H1 (cell line): ENCODE data around the gene DGKH. TPM values are rescaled to one million over a fixed set of nuclear protein-coding genes. Genes with fewer than 3 reads are reported as not detected.
A peak's percentile ranks its signal among the peaks of the same experiment; 100 is the strongest.

ENCODE experiments used
- CTCF ChIA-PET: fragments of 300-600 bp; sonication (Branson Sonifier 250); formaldehyde crosslinking; loops from one replicate; lab custom pipeline; 2021; ENCODE audit not compliant: partially characterized antibody; lab: Charles Lee
- POLR2A ChIA-PET: fragments of 300-600 bp; sonication (Branson Sonifier 250); formaldehyde crosslinking; loops from one replicate; lab custom pipeline; 2021; ENCODE audit warnings: inconsistent platforms; ENCODE audit not compliant: partially characterized antibody; lab: Charles Lee
- DNase-seq, 2 experiments: peaks; one replicate each; pipeline versions ENCODE4 v3.0.0 to v3.0.0-alpha.2; 2010 to 2022; ENCODE audit warnings: low spot score in 2 of 2, low read depth in 1 of 2, mixed read lengths in 1 of 2
- FAIRE-seq: peaks from 2 replicates; lab custom pipeline; 2011; peaks lifted over from hg19 to GRCh38; lab: Jason Lieb, UNC
- H2AFZ ChIP-seq: 2 replicates; pipeline ENCODE4 v1.8.1; 2012; ENCODE audit warnings: low read length, inconsistent platforms
- H2AK5ac ChIP-seq: 2 replicates; pipeline ENCODE4 v1.6.1; 2013; ENCODE audit warnings: low read depth, low read length
- H2BK120ac ChIP-seq: replicated peaks from 2 replicates; pipeline ENCODE3; 2013; ENCODE audit warnings: low read depth, low read length, inconsistent platforms
- H2BK12ac ChIP-seq: 2 replicates; pipeline ENCODE4 v1.6.1; 2013; ENCODE audit warnings: low read depth, low read length
- H2BK15ac ChIP-seq: 2 replicates; pipeline ENCODE4 v1.6.1; 2013; ENCODE audit warnings: low read length
- H2BK20ac ChIP-seq: 2 replicates; pipeline ENCODE4 v1.6.1; 2013; ENCODE audit warnings: low read length
- H2BK5ac ChIP-seq: 2 replicates; pipeline ENCODE4 v1.6.1; 2013; ENCODE audit warnings: low read depth, low read length
- H3K14ac ChIP-seq: 2 replicates; pipeline ENCODE4 v1.6.1; 2013; ENCODE audit warnings: inconsistent platforms; ENCODE audit not compliant: insufficient read length
- H3K18ac ChIP-seq: 2 replicates; pipeline ENCODE4 v1.6.1; 2013; ENCODE audit warnings: low read length; ENCODE audit errors: extremely low read depth
- H3K23ac ChIP-seq: 2 replicates; pipeline ENCODE4 v1.6.1; 2013; ENCODE audit warnings: inconsistent platforms; ENCODE audit not compliant: insufficient read length
- H3K23me2 ChIP-seq: 2 replicates; pipeline ENCODE4 v1.6.1; 2013; ENCODE audit warnings: low read depth, low read length
- H3K27ac ChIP-seq: 2 replicates; pipeline ENCODE4 v1.6.1; 2011; ENCODE audit warnings: low read depth, low read length, inconsistent platforms
- H3K27me3 ChIP-seq, 4 experiments: replicated peaks in 1 of 4; 1 replicate in 1 of 4; 2 replicates in 3 of 4; pipeline versions ENCODE4 v1.6.1 to v1.8.1; 2011 to 2013; ENCODE audit warnings: low read length in 3 of 4, mild to moderate bottlenecking in 3 of 4, inconsistent platforms in 2 of 4, mixed read lengths in 2 of 4, moderate library complexity in 1 of 4; ENCODE audit not compliant: control insufficient read depth in 3 of 4, insufficient read depth in 3 of 4; ENCODE audit errors: extremely low read depth in 1 of 4
- H3K36me3 ChIP-seq, 4 experiments: 2 replicates each; pipeline versions ENCODE4 v1.6.1 to v1.8.1; 2011 to 2013; ENCODE audit warnings: mild to moderate bottlenecking in 4 of 4, low read length in 3 of 4, moderate library complexity in 2 of 4, control low read depth in 1 of 4, inconsistent platforms in 1 of 4; ENCODE audit not compliant: insufficient read depth in 4 of 4, control insufficient read depth in 2 of 4
- H3K4ac ChIP-seq: replicated peaks from 2 replicates; pipeline ENCODE3; 2013; ENCODE audit warnings: low read length, low read depth, mixed read lengths, inconsistent platforms; ENCODE audit not compliant: insufficient read length
- H3K4me1 ChIP-seq, 4 experiments: replicated peaks in 1 of 4; 1 replicate in 1 of 4; 2 replicates in 3 of 4; pipeline versions ENCODE4 v1.6.1 to v1.8.1; 2011 to 2013; ENCODE audit warnings: low read length in 3 of 4, inconsistent platforms in 2 of 4, mixed read lengths in 1 of 4; ENCODE audit not compliant: insufficient read depth in 4 of 4, control insufficient read depth in 3 of 4
- H3K4me2 ChIP-seq, 2 experiments: 2 replicates each; pipeline versions ENCODE4 v1.6.1 to v1.8.1; 2011 to 2013; ENCODE audit warnings: low read depth in 2 of 2, low read length in 2 of 2, control low read depth in 1 of 2, inconsistent platforms in 1 of 2, mild to moderate bottlenecking in 1 of 2; ENCODE audit not compliant: insufficient read depth in 1 of 2
- H3K4me3 ChIP-seq, 4 experiments: fragments of 200-600, 300-600 bp in 1 of 4; sonication (generic), shearing (Covaris generic), sonication (Bioruptor Twin) in 1 of 4; 2 replicates each; pipeline versions ENCODE4 v1.5.1 to v1.8.1; 2011 to 2016; ENCODE audit warnings: low read length in 4 of 4, low read depth in 3 of 4, control low read depth in 2 of 4, inconsistent platforms in 2 of 4, mild to moderate bottlenecking in 2 of 4, mixed read lengths in 1 of 4, moderate library complexity in 1 of 4; ENCODE audit not compliant: insufficient read depth in 2 of 4; ENCODE audit errors: extremely low read depth in 1 of 4
- H3K56ac ChIP-seq: replicated peaks from 2 replicates; pipeline ENCODE3; 2013; ENCODE audit warnings: low read depth, mild to moderate bottlenecking, mixed read lengths, low read length, inconsistent platforms; ENCODE audit not compliant: insufficient read length
- H3K79me1 ChIP-seq: 2 replicates; pipeline ENCODE4 v1.6.1; 2013; ENCODE audit warnings: low read depth, low read length, control low read depth
- H3K79me2 ChIP-seq, 2 experiments: 2 replicates each; pipeline versions ENCODE4 v1.6.1 to v1.8.1; 2012 to 2013; ENCODE audit warnings: low read length in 2 of 2, mild to moderate bottlenecking in 2 of 2, inconsistent platforms in 1 of 2; ENCODE audit not compliant: insufficient read depth in 2 of 2, control insufficient read depth in 1 of 2
- H3K9ac ChIP-seq, 4 experiments: replicated peaks in 1 of 4; 1 replicate in 1 of 4; 2 replicates in 3 of 4; pipeline versions ENCODE4 v1.6.1 to v1.8.1; 2011 to 2013; ENCODE audit warnings: low read depth in 3 of 4, low read length in 3 of 4, control low read depth in 2 of 4, mild to moderate bottlenecking in 2 of 4, moderate library complexity in 2 of 4, inconsistent platforms in 1 of 4; ENCODE audit errors: extremely low read depth in 1 of 4
- H3K9me3 ChIP-seq, 2 experiments: 2 replicates each; pipeline versions ENCODE4 v1.6.1 to v1.8.1; 2012 to 2013; ENCODE audit warnings: mild to moderate bottlenecking in 2 of 2, moderate library complexity in 2 of 2, control low read depth in 1 of 2, inconsistent platforms in 1 of 2, low read depth in 1 of 2, low read length in 1 of 2, mixed read lengths in 1 of 2; ENCODE audit not compliant: insufficient read depth in 2 of 2
- H4K20me1 ChIP-seq, 2 experiments: replicated peaks in 1 of 2; 2 replicates each; pipeline versions ENCODE3 to v1.8.1; 2011 to 2013; ENCODE audit warnings: inconsistent platforms in 2 of 2, low read length in 2 of 2, mild to moderate bottlenecking in 1 of 2; ENCODE audit not compliant: insufficient read depth in 2 of 2, control insufficient read depth in 1 of 2
- H4K5ac ChIP-seq: 2 replicates; pipeline ENCODE4 v1.6.1; 2013; ENCODE audit warnings: low read length, low read depth, mixed read lengths, inconsistent platforms; ENCODE audit not compliant: insufficient read length
- H4K8ac ChIP-seq: 2 replicates; pipeline ENCODE4 v1.8.0; 2013; ENCODE audit warnings: mild to moderate bottlenecking, moderate library complexity, low read length, inconsistent platforms; ENCODE audit not compliant: insufficient read depth; ENCODE audit errors: extremely low read depth
- H4K91ac ChIP-seq: replicated peaks from 2 replicates; pipeline ENCODE3; 2013; ENCODE audit warnings: low read length, mixed read lengths, inconsistent platforms; ENCODE audit not compliant: insufficient read length
- RXRA ChIP-seq: IDR thresholded peaks from 2 replicates; pipeline ENCODE4 v1.6.1; 2011; ENCODE audit warnings: low read depth, mild to moderate bottlenecking, low read length, moderate library complexity; ENCODE audit not compliant: insufficient read depth
- WGBS, 2 experiments: shearing (Covaris generic) in 1 of 2; methylation state at CpG; one replicate each; pipeline versions ENCODE4 v1.1.6 to v1.1.7; 2013 to 2015; ENCODE audit warnings: low lambda C conversion rate in 2 of 2, mixed read lengths in 2 of 2, inconsistent platforms in 1 of 2, low coverage in 1 of 2, missing lambda C conversion rate in 1 of 2; ENCODE audit not compliant: insufficient replicate concordance in 2 of 2, insufficient coverage in 1 of 2, insufficient read length in 1 of 2; ENCODE audit errors: extremely low coverage in 1 of 2, missing lambda C conversion rate in 1 of 2; 5-methylcytosine and 5-hydroxymethylcytosine counted together
- polyA plus RNA-seq, 7 experiments: library from polyadenylated mRNA; depleted of rRNA in 3 of 7; stranded (reverse) in 5 of 7; unstranded in 2 of 7; fragments of >200 nt in 5 of 7; fragments of 200-250 nt in 2 of 7; gene quantifications; 1 replicate in 5 of 7; 2 replicates in 1 of 7; 4 replicates in 1 of 7; pipeline versions ENCODE4 v1.2.1 to v1.2.3, GENCODE V29; 2011 to 2013; ENCODE audit warnings: missing spikeins in 2 of 7, mixed read lengths in 2 of 7
- total RNA-seq: library from RNA; stranded (reverse); fragmentation: NEBNext Ultra II Directional; extraction: Animal tissue kit (Norgen Biotek cat#: 25700); gene quantifications from 2 replicates; pipeline ENCODE4 v1.2.1, GENCODE V29; 2021

Gene DGKH
- total and polyA plus RNA-seq, 2 of the 8 experiments (the other 6 are each of a cell fraction or from before 2014, with no cell fraction given), result 2.1 to 7.9 TPM

GRCh38 chr13:42040730-42041010, 7.8 kb upstream of the DGKH start:
- Histone ChIP-seq H3K4me1 (no peaks in the 10 kb centered on the region), H2AK5ac (no peak overlapping the region), H3K56ac (no peak overlapping the region), H3K9ac (peak overlapping the region in 3 of 4 experiments; percentile 66 to 91 (median 67); a peak in 3 of 7 replicates), H2BK15ac (no peak overlapping the region), H3K36me3 (no peaks in the 10 kb centered on the region), H3K23me2 (peaks cover 17% of the 10 kb centered on the region), H3K27ac (no peak overlapping the region), H3K18ac (no peak overlapping the region), H3K23ac (no peak overlapping the region), H2BK120ac (no peak overlapping the region), H2BK5ac (no peak overlapping the region), H2BK20ac (no peak overlapping the region), H3K4me2 (peak overlapping the region; percentile 93 to 95), H3K4me3 (peak overlapping the region; percentile 58 to 87 (median 74)), H4K20me1 (peaks cover 4 to 7% of the 10 kb centered on the region in 2 experiments), H3K27me3 (peaks cover 6 to 32% (median 19%) of the 10 kb centered on the region in 4 experiments), H3K9me3 (no peaks in the 10 kb centered on the region), H2BK12ac (no peak overlapping the region), H3K79me2 (peaks cover 0 to 15% of the 10 kb centered on the region in 2 experiments; a peak in 2 of 4 replicates), H3K79me1 (no peaks in the 10 kb centered on the region), H3K14ac (no peak overlapping the region), H3K4ac (no peak overlapping the region), H4K91ac (no peak overlapping the region), H4K8ac (no peak overlapping the region; the same call in 1 of the 2 replicates), H2AFZ (no peak overlapping the region), H4K5ac (no peak overlapping the region)
- FAIRE-seq, result no peak
- POLR2A ChIA-PET, result interaction anchor here (1.0 to 1.9 kb wide), 3 partner anchors 11 to 80 kb away, joined by 3 to 8 read pairs (median 4); partner anchors contain the start of gene VWA8
- no peak for DNase-seq
- CTCF ChIA-PET, result interaction anchor here (0.9 to 1.7 kb wide), 4 partner anchors 11 to 355 kb away, joined by 3 to 6 read pairs (median 3); no protein-coding TSS in a partner anchor
- WGBS, 2 experiments, result no CpG with 5 or more reads among the region's 49 CpGs
- no peak for TF ChIP-seq RXRA
